ENCODE data around the gene ACER1. TPM values are rescaled to one million over a fixed set of nuclear protein-coding genes. Genes with fewer than 3 reads are reported as not detected.

The ACER1 gene
- total RNA-seq, 1 donor from 2014 or later, result not detected

GRCh38 chr19:6298413-6298812 lies 35.0 kb downstream of the ACER1 start:
- Mint-ChIP-seq H3K4me3 (ENCODE audit: unreplicated experiment) (no peak overlapping the region), H3K9me3 (ENCODE audit: unreplicated experiment) (peaks cover 9% of the 10 kb centered on the region), H3K36me3 (ENCODE audit: unreplicated experiment) (peaks cover 5% of the 10 kb centered on the region), H3K4me1 (ENCODE audit: unreplicated experiment) (no peaks in the 10 kb centered on the region), H3K27me3 (ENCODE audit: unreplicated experiment) (peaks cover 4% of the 10 kb centered on the region), H3K27ac (ENCODE audit: unreplicated experiment) (no peak overlapping the region)
- no peak for TF ChIP-seq CTCF (IDR thresholded peaks at IDR 0.05)
- DNase-seq (ENCODE audit: extremely low spot score, unreplicated experiment), result no peak

GRCh38 chr19:6297202-6297601 lies 36.2 kb downstream of the ACER1 start:
- no peak overlapping the region for H3K4me3 Mint-ChIP-seq (ENCODE audit: unreplicated experiment)
- no peak for DNase-seq (ENCODE audit: extremely low spot score, unreplicated experiment)
- no peaks in the 10 kb centered on the region for H3K4me1 Mint-ChIP-seq (ENCODE audit: unreplicated experiment)
- peaks cover 5% of the 10 kb centered on the region for H3K36me3 Mint-ChIP-seq (ENCODE audit: unreplicated experiment)
- peaks cover 9% of the 10 kb centered on the region for H3K9me3 Mint-ChIP-seq (ENCODE audit: unreplicated experiment)
- H3K27me3 Mint-ChIP-seq (ENCODE audit: unreplicated experiment), result peaks cover 1% of the 10 kb centered on the region
- TF ChIP-seq CTCF (IDR thresholded peaks at IDR 0.05), result no peak
- no peak overlapping the region for H3K27ac Mint-ChIP-seq (ENCODE audit: unreplicated experiment)

DNA sequence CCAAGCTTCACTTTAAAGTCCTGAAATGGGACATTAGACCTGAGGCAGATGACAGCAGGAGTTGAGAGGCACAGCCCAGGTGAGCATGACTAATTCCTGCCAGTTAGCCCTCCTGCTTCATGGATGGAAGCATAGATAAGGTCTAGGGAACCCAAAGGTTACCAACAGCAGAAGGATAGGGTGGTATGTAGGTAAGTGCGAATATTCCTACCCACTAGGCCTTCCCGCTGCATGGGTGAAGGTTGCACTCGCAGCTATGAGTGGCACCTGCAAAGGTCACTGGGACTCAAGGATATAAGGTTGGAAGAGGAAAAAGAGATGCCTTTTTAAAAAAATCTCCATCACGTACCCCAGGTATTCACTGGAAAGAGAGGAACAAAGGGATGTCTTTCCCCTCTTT lies 41.4 kb downstream of the ACER1 start:
- H3K27ac Mint-ChIP-seq (ENCODE audit: unreplicated experiment), result no peak overlapping the region
- peaks cover 18% of the 10 kb centered on the region for H3K9me3 Mint-ChIP-seq (ENCODE audit: unreplicated experiment)
- TF ChIP-seq CTCF (IDR thresholded peaks at IDR 0.05), result no peak
- no peak for DNase-seq (ENCODE audit: extremely low spot score, unreplicated experiment)
- H3K27me3 Mint-ChIP-seq (ENCODE audit: unreplicated experiment), result no peaks in the 10 kb centered on the region
- no peak overlapping the region for H3K4me3 Mint-ChIP-seq (ENCODE audit: unreplicated experiment)
- peaks cover 5% of the 10 kb centered on the region for H3K36me3 Mint-ChIP-seq (ENCODE audit: unreplicated experiment)
- no peaks in the 10 kb centered on the region for H3K4me1 Mint-ChIP-seq (ENCODE audit: unreplicated experiment)

DNA sequence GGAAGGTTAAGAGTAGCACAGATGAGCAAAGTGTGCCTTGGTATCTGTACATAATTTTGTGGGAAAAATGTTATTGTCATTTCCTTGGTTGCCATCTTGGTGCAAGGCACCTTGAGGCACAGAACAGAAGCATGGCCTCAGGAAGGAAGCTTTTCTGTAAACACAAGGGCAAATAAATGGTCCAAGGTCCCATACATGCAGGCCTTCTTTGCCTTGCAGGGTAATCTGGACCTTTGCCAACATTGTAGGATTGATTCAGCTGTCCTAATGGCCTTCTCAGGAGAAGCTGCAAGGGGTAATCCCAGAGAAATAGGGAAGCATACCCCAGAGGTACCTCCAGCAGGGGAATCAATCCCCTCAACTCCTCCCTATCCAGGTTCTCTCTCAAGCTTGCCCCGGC lies 44.7 kb downstream of the ACER1 start:
- no peak for DNase-seq (ENCODE audit: extremely low spot score, unreplicated experiment)
- Mint-ChIP-seq H3K27me3 (ENCODE audit: unreplicated experiment) (no peaks in the 10 kb centered on the region), H3K9me3 (ENCODE audit: unreplicated experiment) (peaks cover 9% of the 10 kb centered on the region), H3K4me1 (ENCODE audit: unreplicated experiment) (no peaks in the 10 kb centered on the region), H3K4me3 (ENCODE audit: unreplicated experiment) (no peak overlapping the region), H3K27ac (ENCODE audit: unreplicated experiment) (no peak overlapping the region), H3K36me3 (ENCODE audit: unreplicated experiment) (no peaks in the 10 kb centered on the region)
- no peak for TF ChIP-seq CTCF (IDR thresholded peaks at IDR 0.05)

GRCh38 chr19:6287269-6287885 lies 46.0 kb downstream of the ACER1 start:
- H3K27ac Mint-ChIP-seq (ENCODE audit: unreplicated experiment), result no peak overlapping the region
- no peaks in the 10 kb centered on the region for H3K36me3 Mint-ChIP-seq (ENCODE audit: unreplicated experiment)
- no peak for DNase-seq (ENCODE audit: extremely low spot score, unreplicated experiment)
- no peak overlapping the region for H3K4me3 Mint-ChIP-seq (ENCODE audit: unreplicated experiment)
- H3K4me1 Mint-ChIP-seq (ENCODE audit: unreplicated experiment), result no peaks in the 10 kb centered on the region
- TF ChIP-seq CTCF (IDR thresholded peaks at IDR 0.05), result no peak
- peaks cover 9% of the 10 kb centered on the region for H3K9me3 Mint-ChIP-seq (ENCODE audit: unreplicated experiment)
- peaks cover 2% of the 10 kb centered on the region for H3K27me3 Mint-ChIP-seq (ENCODE audit: unreplicated experiment)

Measured in osteocyte (in vitro differentiated cells).